ENCODE measurements around the gene EML4. TPM values are rescaled to one million over a fixed set of nuclear protein-coding genes. Genes with fewer than 3 reads are reported as not detected.

The EML4 gene
- total and polyA plus RNA-seq, 2 of the 13 experiments (the other 11 are each of a cell fraction or from before 2014, with no cell fraction given), result 243 to 476 TPM

GRCh38 chr2:42127425-42128424 lies 41.4 kb upstream of the EML4 start (continued):
- TF ChIP-seq SIX4 (CRISPR knock-in tag; IDR thresholded peaks at IDR 0.05), result peak; percentile 79
- TF ChIP-seq HNF1B (CRISPR knock-in tag; IDR thresholded peaks at IDR 0.05), result peak; percentile 46; the same call in 1 of the 2 replicates
- peak; percentile 96 for TF ChIP-seq ARID5B (CRISPR knock-in tag; IDR thresholded peaks at IDR 0.05)
- TF ChIP-seq PCBP2 (optimal IDR thresholded peaks at IDR 0.05; ENCODE audit: low read depth, low read length, poor library complexity, severe bottlenecking), result no peak
- peak; percentile 32; the same call in 1 of the 2 replicates for TF ChIP-seq MXD4 (CRISPR knock-in tag; IDR thresholded peaks at IDR 0.05)
- TF ChIP-seq ZNF503 (CRISPR knock-in tag; IDR thresholded peaks at IDR 0.05), result peak; percentile 90
- no peak for TF ChIP-seq ZNF562 (CRISPR knock-in tag; IDR thresholded peaks at IDR 0.05; ENCODE audit: borderline replicate concordance)
- peak; percentile 89 for TF ChIP-seq TEAD3 (CRISPR knock-in tag; optimal IDR thresholded peaks at IDR 0.05; ENCODE audit: borderline replicate concordance)
- peak; percentile 67 for TF ChIP-seq HNF1A (IDR thresholded peaks at IDR 0.05; ENCODE audit: low read depth)
- TF ChIP-seq HNF1A (CRISPR knock-in tag; IDR thresholded peaks at IDR 0.05; ENCODE audit: borderline replicate concordance), result peak; percentile 91; the same call in 1 of the 2 replicates
- TF ChIP-seq ZNF720 (CRISPR knock-in tag; IDR thresholded peaks at IDR 0.05), result no peak
- TF ChIP-seq ZBTB2 (CRISPR knock-in tag; IDR thresholded peaks at IDR 0.05; ENCODE audit: low read depth), result no peak

Data from HepG2 (cell line).